ENCODE data around the gene MAP3K20.
"Not testable (repeated sequence)": the region's sequence is repeated elsewhere in the genome, so short reads cannot be mapped to it uniquely, and the experiment has no call there.

MAP3K20 gene

GRCh38 chr2:173075781-173076580, at the start of gene MAP3K20:
Gene MAP3K20, plus strand, starts transcription at chr2:173075846. Its CDS starts 15,186 bp downstream, at chr2:173091032.
- peak; percentile 50 for DNase-seq

- DNase-seq = no peak
Measured at GRCh38 chr2:173026479-173026878, 49.2 kb upstream of the MAP3K20 start.

- peak; percentile 68 for DNase-seq
Measured at GRCh38 chr2:173027181-173028128, 48.2 kb upstream of the MAP3K20 start.

- no peak for DNase-seq
Measured at GRCh38 chr2:173028141-173028540, 47.5 kb upstream of the MAP3K20 start.

GRCh38 chr2:173028671-173029070, 47.0 kb upstream of the MAP3K20 start:
- DNase-seq = no peak

GRCh38 chr2:173030561-173031490, 44.8 kb upstream of the MAP3K20 start:
- DNase-seq = no peak

GRCh38 chr2:173032032-173032431, 43.6 kb upstream of the MAP3K20 start:
- no peak for DNase-seq

- no peak for DNase-seq
Measured at GRCh38 chr2:173033084-173033483, 42.6 kb upstream of the MAP3K20 start.

GRCh38 chr2:173034143-173034542, 41.5 kb upstream of the MAP3K20 start:
- no peak for DNase-seq

- DNase-seq = no peak
Measured at GRCh38 chr2:173037245-173038120, 38.2 kb upstream of the MAP3K20 start.

GRCh38 chr2:173038257-173038656, 37.4 kb upstream of the MAP3K20 start:
- not testable (repeated sequence) for DNase-seq

- no peak for DNase-seq
Measured at GRCh38 chr2:173040729-173041128, 34.9 kb upstream of the MAP3K20 start.

- no peak for DNase-seq
Measured at GRCh38 chr2:173043476-173043875, 32.2 kb upstream of the MAP3K20 start.

- DNase-seq = no peak
Measured at GRCh38 chr2:173043897-173044519, 31.6 kb upstream of the MAP3K20 start.

- DNase-seq = no peak
Measured at GRCh38 chr2:173044686-173045085, 31.0 kb upstream of the MAP3K20 start.

GRCh38 chr2:173045181-173045580, 30.5 kb upstream of the MAP3K20 start:
- DNase-seq = no peak

- DNase-seq = no peak
Measured at GRCh38 chr2:173048522-173048896, 27.1 kb upstream of the MAP3K20 start.

- DNase-seq = peak; percentile 39
Measured at GRCh38 chr2:173048897-173049661, 26.6 kb upstream of the MAP3K20 start.

- DNase-seq = no peak
Measured at GRCh38 chr2:173049831-173050230, 25.8 kb upstream of the MAP3K20 start.

- no peak for DNase-seq
Measured at GRCh38 chr2:173050684-173051083, 25.0 kb upstream of the MAP3K20 start.

Data from activated naive CD4-positive, alpha-beta T cell treated with Interleukin-2 at 50 U/mL for 16 hours (primary cell).